ENCODE data around the gene LRRFIP1. TPM values are rescaled to one million over a fixed set of nuclear protein-coding genes. Genes with fewer than 3 reads are reported as not detected.
A peak's percentile ranks its signal among the peaks of the same experiment; 100 is the strongest.

LRRFIP1 gene
- total and polyA plus RNA-seq, 2 of the 13 experiments (the other 11 are each of a cell fraction or from before 2014, with no cell fraction given) = 15.9 to 40.5 TPM

- TF ChIP-seq ZNF362 (CRISPR knock-in tag; IDR thresholded peaks at IDR 0.05; ENCODE audit: borderline replicate concordance) (no peak), GLI4 (CRISPR knock-in tag; IDR thresholded peaks at IDR 0.05; ENCODE audit: borderline replicate concordance) (no peak), CCAR2 (optimal IDR thresholded peaks at IDR 0.05; ENCODE audit: low read depth, low read length) (no peak), CEBPZ (IDR thresholded peaks at IDR 0.05; ENCODE audit: low read length) (no peak), ZBTB38 (CRISPR knock-in tag; IDR thresholded peaks at IDR 0.05) (peak; percentile 97), ZNF614 (CRISPR knock-in tag; IDR thresholded peaks at IDR 0.05; ENCODE audit: borderline replicate concordance) (no peak), GMEB1 (CRISPR knock-in tag; IDR thresholded peaks at IDR 0.05; ENCODE audit: borderline replicate concordance) (no peak), IRF9 (CRISPR knock-in tag; IDR thresholded peaks at IDR 0.05; ENCODE audit: borderline replicate concordance) (no peak), ZNF260 (CRISPR knock-in tag; IDR thresholded peaks at IDR 0.05; ENCODE audit: borderline replicate concordance, low read depth) (no peak), RARG (CRISPR knock-in tag; IDR thresholded peaks at IDR 0.05; ENCODE audit: low read depth) (no peak), MNT (IDR thresholded peaks at IDR 0.05) (no peak), MTA3 (CRISPR knock-in tag; IDR thresholded peaks at IDR 0.05) (no peak), CERS6 (CRISPR knock-in tag; IDR thresholded peaks at IDR 0.05) (no peak), TAF15 (IDR thresholded peaks at IDR 0.05; ENCODE audit: low read depth, low read length, poor library complexity, severe bottlenecking) (no peak), MBNL3 (CRISPR knock-in tag; conservative IDR thresholded peaks at IDR 0.05) (no peak), ZNF512B (CRISPR knock-in tag; IDR thresholded peaks at IDR 0.05; ENCODE audit: borderline replicate concordance) (0 out of 2 replicates have a peak, but pooled peaks have one; percentile 3)
Observed at GRCh38 chr2:237725661-237726060, 98.3 kb downstream of the LRRFIP1 start (continued).

All from HepG2 (cell line).